ENCODE results near the gene BEAN1.

BEAN1 gene
- total RNA-seq, result 0 to 0.17 (median 0) reads per million in 3 donors

GRCh38 chr16:66427036-66427860 lies at the start of gene BEAN1:
Gene BEAN1 (plus strand): TSS chr16:66427295. CDS start chr16:66437677, 10,382 bp downstream.
- Histone ChIP-seq H3K27ac (ENCODE audit: insufficient read depth, low read length, poor library complexity, severe bottlenecking) (no peak within 1 kb of the TSS), H3K4me3 (ENCODE audit: insufficient read depth, low read depth, low read length, poor library complexity, severe bottlenecking) (peak within 1 kb of the TSS; percentile 50), H3K9me3 (ENCODE audit: control insufficient read depth, low read length) (no peaks in the 10 kb centered on the region), H3K27me3 (replicated peaks; ENCODE audit: control insufficient read depth, insufficient read depth, low read length, poor library complexity, severe bottlenecking) (peaks cover 29% of the 10 kb centered on the region), H3K4me1 (ENCODE audit: control insufficient read depth, insufficient read depth, low read length, poor library complexity, severe bottlenecking) (peaks cover 11% of the 10 kb centered on the region), H3K36me3 (ENCODE audit: control insufficient read depth, insufficient read depth, low read length) (no peaks in the 10 kb centered on the region)
- no peak for DNase-seq

DNA sequence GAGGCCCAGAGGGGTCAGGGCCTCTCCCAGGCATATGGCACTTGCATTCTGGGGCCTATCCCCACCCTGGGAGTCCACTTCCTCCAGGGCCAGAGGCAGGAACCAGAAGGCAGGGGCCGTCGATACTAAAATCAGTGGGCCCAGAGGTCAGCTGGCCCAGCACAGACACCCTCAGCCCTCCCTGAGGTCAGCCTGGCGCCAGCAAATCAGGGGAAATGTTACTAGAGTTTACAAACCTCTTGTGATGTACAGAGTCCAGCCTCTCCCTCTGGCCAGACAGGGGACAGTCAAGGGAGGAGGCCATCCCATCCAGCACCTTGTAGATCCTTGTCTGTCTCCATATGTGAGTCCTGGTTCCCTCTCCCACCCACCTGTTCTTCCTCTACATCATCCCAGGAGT lies 49.8 kb upstream of the BEAN1 start:
- no peaks in the 10 kb centered on the region for H3K9me3 ChIP-seq (ENCODE audit: control insufficient read depth, low read length)
- no peaks in the 10 kb centered on the region for H3K36me3 ChIP-seq (ENCODE audit: control insufficient read depth, insufficient read depth, low read length)
- H3K27me3 ChIP-seq (replicated peaks; ENCODE audit: control insufficient read depth, insufficient read depth, low read length, poor library complexity, severe bottlenecking), result no peaks in the 10 kb centered on the region
- no peaks in the 10 kb centered on the region for H3K4me1 ChIP-seq (ENCODE audit: control insufficient read depth, insufficient read depth, low read length, poor library complexity, severe bottlenecking)
- H3K27ac ChIP-seq (ENCODE audit: insufficient read depth, low read length, poor library complexity, severe bottlenecking), result no peak overlapping the region
- H3K4me3 ChIP-seq (ENCODE audit: insufficient read depth, low read depth, low read length, poor library complexity, severe bottlenecking), result no peak overlapping the region
- DNase-seq, result no peak

GRCh38 chr16:66378741-66379570 lies 48.1 kb upstream of the BEAN1 start:
- H3K36me3 ChIP-seq (ENCODE audit: control insufficient read depth, insufficient read depth, low read length), result no peaks in the 10 kb centered on the region
- no peaks in the 10 kb centered on the region for H3K4me1 ChIP-seq (ENCODE audit: control insufficient read depth, insufficient read depth, low read length, poor library complexity, severe bottlenecking)
- no peak overlapping the region for H3K4me3 ChIP-seq (ENCODE audit: insufficient read depth, low read depth, low read length, poor library complexity, severe bottlenecking)
- no peaks in the 10 kb centered on the region for H3K9me3 ChIP-seq (ENCODE audit: control insufficient read depth, low read length)
- no peak for DNase-seq
- no peaks in the 10 kb centered on the region for H3K27me3 ChIP-seq (replicated peaks; ENCODE audit: control insufficient read depth, insufficient read depth, low read length, poor library complexity, severe bottlenecking)
- no peak overlapping the region for H3K27ac ChIP-seq (ENCODE audit: insufficient read depth, low read length, poor library complexity, severe bottlenecking)

DNA sequence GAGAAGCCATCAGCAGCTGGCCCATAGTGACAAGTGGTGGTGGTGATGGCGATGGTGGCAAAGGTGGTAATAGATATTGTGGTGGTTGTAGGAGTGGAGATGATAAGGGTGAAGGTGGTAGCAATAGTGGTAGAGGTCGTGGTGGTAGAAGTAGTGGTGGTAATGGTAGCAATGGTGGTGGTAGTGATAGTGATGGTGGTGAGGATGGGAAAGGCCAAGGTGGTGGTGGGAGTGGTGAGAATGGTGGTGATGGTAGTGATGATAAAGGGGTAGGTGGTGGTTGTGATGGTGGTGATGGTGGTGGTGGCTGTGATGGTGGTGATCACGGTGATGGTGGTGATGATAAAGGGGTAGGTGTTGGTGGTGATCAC lies 47.5 kb upstream of the BEAN1 start:
- no peaks in the 10 kb centered on the region for H3K4me1 ChIP-seq (ENCODE audit: control insufficient read depth, insufficient read depth, low read length, poor library complexity, severe bottlenecking)
- DNase-seq, result no peak
- no peaks in the 10 kb centered on the region for H3K27me3 ChIP-seq (replicated peaks; ENCODE audit: control insufficient read depth, insufficient read depth, low read length, poor library complexity, severe bottlenecking)
- no peak overlapping the region for H3K4me3 ChIP-seq (ENCODE audit: insufficient read depth, low read depth, low read length, poor library complexity, severe bottlenecking)
- H3K36me3 ChIP-seq (ENCODE audit: control insufficient read depth, insufficient read depth, low read length), result no peaks in the 10 kb centered on the region
- H3K9me3 ChIP-seq (ENCODE audit: control insufficient read depth, low read length), result no peaks in the 10 kb centered on the region
- no peak overlapping the region for H3K27ac ChIP-seq (ENCODE audit: insufficient read depth, low read length, poor library complexity, severe bottlenecking)

GRCh38 chr16:66380421-66380820 lies 46.7 kb upstream of the BEAN1 start:
- Histone ChIP-seq H3K4me1 (ENCODE audit: control insufficient read depth, insufficient read depth, low read length, poor library complexity, severe bottlenecking) (no peaks in the 10 kb centered on the region), H3K9me3 (ENCODE audit: control insufficient read depth, low read length) (no peaks in the 10 kb centered on the region), H3K27me3 (replicated peaks; ENCODE audit: control insufficient read depth, insufficient read depth, low read length, poor library complexity, severe bottlenecking) (no peaks in the 10 kb centered on the region), H3K27ac (ENCODE audit: insufficient read depth, low read length, poor library complexity, severe bottlenecking) (no peak overlapping the region), H3K4me3 (ENCODE audit: insufficient read depth, low read depth, low read length, poor library complexity, severe bottlenecking) (no peak overlapping the region), H3K36me3 (ENCODE audit: control insufficient read depth, insufficient read depth, low read length) (no peaks in the 10 kb centered on the region)
- no peak for DNase-seq

GRCh38 chr16:66381585-66382170 lies 45.4 kb upstream of the BEAN1 start:
- Histone ChIP-seq H3K4me3 (ENCODE audit: insufficient read depth, low read depth, low read length, poor library complexity, severe bottlenecking) (no peak overlapping the region), H3K36me3 (ENCODE audit: control insufficient read depth, insufficient read depth, low read length) (no peaks in the 10 kb centered on the region), H3K4me1 (ENCODE audit: control insufficient read depth, insufficient read depth, low read length, poor library complexity, severe bottlenecking) (no peaks in the 10 kb centered on the region), H3K9me3 (ENCODE audit: control insufficient read depth, low read length) (no peaks in the 10 kb centered on the region), H3K27ac (ENCODE audit: insufficient read depth, low read length, poor library complexity, severe bottlenecking) (no peak overlapping the region), H3K27me3 (replicated peaks; ENCODE audit: control insufficient read depth, insufficient read depth, low read length, poor library complexity, severe bottlenecking) (no peaks in the 10 kb centered on the region)
- DNase-seq, result no peak

- Histone ChIP-seq H3K4me1 (ENCODE audit: control insufficient read depth, insufficient read depth, low read length, poor library complexity, severe bottlenecking) (no peaks in the 10 kb centered on the region), H3K27ac (ENCODE audit: insufficient read depth, low read length, poor library complexity, severe bottlenecking) (no peak overlapping the region), H3K36me3 (ENCODE audit: control insufficient read depth, insufficient read depth, low read length) (no peaks in the 10 kb centered on the region), H3K9me3 (ENCODE audit: control insufficient read depth, low read length) (no peaks in the 10 kb centered on the region), H3K4me3 (ENCODE audit: insufficient read depth, low read depth, low read length, poor library complexity, severe bottlenecking) (no peak overlapping the region), H3K27me3 (replicated peaks; ENCODE audit: control insufficient read depth, insufficient read depth, low read length, poor library complexity, severe bottlenecking) (no peaks in the 10 kb centered on the region)
- no peak for DNase-seq
These were observed 44.7 kb upstream of the BEAN1 start for GRCh38 chr16:66382171-66382965.

DNA sequence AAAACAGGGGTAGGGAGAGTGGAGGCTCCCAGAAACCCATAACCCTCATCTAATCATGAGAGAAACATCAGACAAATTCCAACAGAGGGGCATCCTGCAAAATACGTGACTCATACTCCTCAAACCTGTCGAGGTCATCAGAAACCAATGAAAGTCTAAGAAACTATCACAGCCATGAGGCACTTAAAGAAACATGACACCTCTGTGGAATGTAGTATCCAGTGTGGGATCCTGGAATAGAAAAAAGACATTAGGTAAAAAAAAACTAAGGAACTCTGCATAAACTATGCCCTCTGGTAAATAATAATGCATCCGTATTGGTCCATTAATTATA lies 44.2 kb upstream of the BEAN1 start:
- no peaks in the 10 kb centered on the region for H3K36me3 ChIP-seq (ENCODE audit: control insufficient read depth, insufficient read depth, low read length)
- no peak overlapping the region for H3K27ac ChIP-seq (ENCODE audit: insufficient read depth, low read length, poor library complexity, severe bottlenecking)
- H3K4me1 ChIP-seq (ENCODE audit: control insufficient read depth, insufficient read depth, low read length, poor library complexity, severe bottlenecking), result no peaks in the 10 kb centered on the region
- H3K4me3 ChIP-seq (ENCODE audit: insufficient read depth, low read depth, low read length, poor library complexity, severe bottlenecking), result no peak overlapping the region
- no peaks in the 10 kb centered on the region for H3K27me3 ChIP-seq (replicated peaks; ENCODE audit: control insufficient read depth, insufficient read depth, low read length, poor library complexity, severe bottlenecking)
- no peak for DNase-seq
- no peaks in the 10 kb centered on the region for H3K9me3 ChIP-seq (ENCODE audit: control insufficient read depth, low read length)

- no peaks in the 10 kb centered on the region for H3K36me3 ChIP-seq (ENCODE audit: control insufficient read depth, insufficient read depth, low read length)
- no peak overlapping the region for H3K4me3 ChIP-seq (ENCODE audit: insufficient read depth, low read depth, low read length, poor library complexity, severe bottlenecking)
- no peaks in the 10 kb centered on the region for H3K9me3 ChIP-seq (ENCODE audit: control insufficient read depth, low read length)
These were observed 43.5 kb upstream of the BEAN1 start for GRCh38 chr16:66383551-66383950.

More at GRCh38 chr16:66383551-66383950, 43.5 kb upstream of the BEAN1 start:
- no peaks in the 10 kb centered on the region for H3K27me3 ChIP-seq (replicated peaks; ENCODE audit: control insufficient read depth, insufficient read depth, low read length, poor library complexity, severe bottlenecking)
- no peak for DNase-seq
- H3K4me1 ChIP-seq (ENCODE audit: control insufficient read depth, insufficient read depth, low read length, poor library complexity, severe bottlenecking), result no peaks in the 10 kb centered on the region
- H3K27ac ChIP-seq (ENCODE audit: insufficient read depth, low read length, poor library complexity, severe bottlenecking), result no peak overlapping the region
